ENCODE measurements around the gene ATP2B2.

ATP2B2 gene

DNA sequence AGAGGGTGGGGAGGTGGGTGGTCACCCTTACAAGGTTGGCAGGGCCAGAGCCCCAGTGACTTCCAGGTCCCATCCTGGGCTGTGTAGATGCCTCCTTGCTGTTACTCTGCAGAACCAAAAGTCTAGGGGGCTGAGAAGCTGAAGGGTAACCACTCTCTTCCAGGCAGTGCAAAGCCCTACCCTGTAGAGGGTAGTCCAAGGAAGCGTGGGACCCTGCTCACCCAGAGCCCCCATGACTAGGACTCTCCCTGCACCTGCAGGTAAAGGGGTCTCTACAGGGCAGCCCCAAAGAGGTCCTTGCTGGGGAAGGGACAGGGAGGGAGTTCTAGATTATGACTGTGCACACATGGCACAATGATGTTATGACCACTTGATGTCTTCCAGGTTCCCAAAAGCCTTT lies 226.9 kb downstream of the ATP2B2 start:
- DNase-seq (ENCODE audit: low read depth): no peak

- no peak for DNase-seq (ENCODE audit: low read depth)
Observed at GRCh38 chr3:10277115-10277625, 228.2 kb downstream of the ATP2B2 start.

- no peak for DNase-seq (ENCODE audit: low read depth)
Observed at GRCh38 chr3:10274601-10275000, 230.8 kb downstream of the ATP2B2 start.

Measured in fibroblast of gingiva (primary cell).